NCI-H446 (cell line): Measurements from ENCODE around the gene CT45A6.
"Not testable (repeated sequence)": the region's sequence is repeated elsewhere in the genome, so short reads cannot be mapped to it uniquely, and the experiment has no call there.

Experiments used
- DNase-seq, 2 experiments: peaks; one replicate each; lab custom pipeline; 2025; lab: John Stamatoyannopoulos, UW

Gene CT45A6

GRCh38 chrX:135802687-135803086 is at the start of gene CT45A6:
TSS of gene CT45A6 (minus strand) at chrX:135802787. CDS start at chrX:135798993, 3,794 bp downstream.
- not testable (repeated sequence) for DNase-seq

GRCh38 chrX:135837180-135837579 is 34.6 kb upstream of the CT45A6 start, which contains the start of gene CT45A7:
TSS of gene CT45A7 (minus strand) at chrX:135837280. CDS start at chrX:135833533, 3,747 bp downstream.
- DNase-seq = not testable (repeated sequence)

- not testable (repeated sequence) for DNase-seq
These were observed 17.3 kb upstream of the CT45A6 start, which contains the start of gene CT45A2 for GRCh38 chrX:135819912-135820311. TSS of gene CT45A2 (minus strand) at chrX:135820012. CDS start at chrX:135816265, 3,747 bp downstream.

GRCh38 chrX:135785403-135785802 is 17.2 kb downstream of the CT45A6 start, which contains the start of gene CT45A5:
TSS of gene CT45A5 (minus strand) at chrX:135785503. CDS start at chrX:135781729, 3,774 bp downstream.
- DNase-seq = not testable (repeated sequence)

GRCh38 chrX:135768091-135768490 is 34.5 kb downstream of the CT45A6 start, which contains the start of gene CT45A3:
TSS of gene CT45A3 (minus strand) at chrX:135768191. CDS start at chrX:135764444, 3,747 bp downstream.
- not testable (repeated sequence) for DNase-seq

- not testable (repeated sequence) for DNase-seq
These were observed 57.8 kb downstream of the CT45A6 start for GRCh38 chrX:135744739-135745138.
